Mesenchymal stem cell (in vitro differentiated cells and primary cell): ENCODE data around the gene COPE.

Experiments
- DNase-seq: peaks from one replicate; pipeline ENCODE4 v3.0.0-alpha.2; 2013
- H2AFZ ChIP-seq: one replicate; pipeline ENCODE4 v1.6.1; 2013; ENCODE audit warnings: low read depth, mild to moderate bottlenecking, control low read depth, inconsistent platforms, low read length, moderate library complexity
- H2AK5ac ChIP-seq: 2 replicates; pipeline ENCODE4 v1.6.1; 2013; ENCODE audit warnings: low read length, moderate library complexity, mild to moderate bottlenecking, inconsistent platforms; ENCODE audit not compliant: severe bottlenecking
- H2BK120ac ChIP-seq: one replicate; pipeline ENCODE4 v1.6.1; 2013; ENCODE audit warnings: low read depth, mild to moderate bottlenecking, inconsistent platforms, low read length, moderate library complexity
- H2BK12ac ChIP-seq, 2 experiments: one replicate each; pipeline ENCODE4 v1.6.1; 2013; ENCODE audit warnings: inconsistent platforms in 2 of 2, low read length in 2 of 2, mild to moderate bottlenecking in 2 of 2, moderate library complexity in 2 of 2, control low read depth in 1 of 2
- H2BK15ac ChIP-seq: one replicate; pipeline ENCODE4 v1.6.1; 2013; ENCODE audit warnings: mild to moderate bottlenecking, low read depth, inconsistent platforms; ENCODE audit not compliant: poor library complexity, severe bottlenecking
- H2BK5ac ChIP-seq: 2 replicates; pipeline ENCODE4 v1.6.1; 2013; ENCODE audit warnings: low read depth, mild to moderate bottlenecking, low read length, control low read depth, inconsistent platforms; ENCODE audit not compliant: poor library complexity, severe bottlenecking
- H3K14ac ChIP-seq, 2 experiments: one replicate each; pipeline ENCODE4 v1.6.1; 2013; ENCODE audit warnings: inconsistent platforms in 2 of 2, low read length in 2 of 2, control low read depth in 1 of 2, mild to moderate bottlenecking in 1 of 2, moderate library complexity in 1 of 2
- H3K18ac ChIP-seq, 2 experiments: one replicate each; pipeline ENCODE4 v1.6.1; 2013; ENCODE audit warnings: inconsistent platforms in 2 of 2, low read length in 2 of 2, control low read depth in 1 of 2, low read depth in 1 of 2, mild to moderate bottlenecking in 1 of 2
- H3K23ac ChIP-seq, 2 experiments: one replicate each; pipeline ENCODE4 v1.6.1; 2013; ENCODE audit warnings: inconsistent platforms in 2 of 2, low read length in 2 of 2, mild to moderate bottlenecking in 2 of 2, moderate library complexity in 2 of 2, control low read depth in 1 of 2
- H3K27ac ChIP-seq: 2 replicates; pipeline ENCODE4 v1.5.1; 2013; ENCODE audit warnings: mild to moderate bottlenecking, moderate library complexity, low read length, control low read depth, inconsistent platforms; ENCODE audit not compliant: poor library complexity, severe bottlenecking
- H3K27me3 ChIP-seq, 2 experiments: 2 replicates each; pipeline versions ENCODE4 v1.6.1 to v1.7.0; 2013; ENCODE audit warnings: low read length in 2 of 2, mild to moderate bottlenecking in 2 of 2, moderate library complexity in 2 of 2, control low read depth in 1 of 2, inconsistent platforms in 1 of 2; ENCODE audit not compliant: control insufficient read depth in 1 of 2, insufficient read depth in 1 of 2
- H3K36me3 ChIP-seq, 2 experiments: 2 replicates each; pipeline versions ENCODE4 v1.6.1 to v1.7.0; 2013; ENCODE audit warnings: low read length in 2 of 2, control low read depth in 1 of 2, inconsistent platforms in 1 of 2, low read depth in 1 of 2, mild to moderate bottlenecking in 1 of 2; ENCODE audit not compliant: insufficient read depth in 2 of 2, control insufficient read depth in 1 of 2
- H3K4ac ChIP-seq, 2 experiments: one replicate each; pipeline ENCODE4 v1.6.1; 2013; ENCODE audit warnings: inconsistent platforms in 2 of 2, low read length in 2 of 2, mild to moderate bottlenecking in 2 of 2, moderate library complexity in 2 of 2, control low read depth in 1 of 2, low read depth in 1 of 2
- H3K4me1 ChIP-seq: 2 replicates; pipeline ENCODE4 v1.6.1; 2013; ENCODE audit warnings: low read depth, low read length, control low read depth; ENCODE audit not compliant: control insufficient read depth, insufficient read depth
- H3K4me2 ChIP-seq: 2 replicates; pipeline ENCODE4 v1.6.1; 2013; ENCODE audit warnings: low read length, mild to moderate bottlenecking, inconsistent platforms; ENCODE audit not compliant: poor library complexity, severe bottlenecking
- H3K4me3 ChIP-seq, 2 experiments: 2 replicates each; pipeline versions ENCODE4 v1.5.1 to v1.7.0; 2013; ENCODE audit warnings: low read length in 2 of 2, mild to moderate bottlenecking in 2 of 2, control low read depth in 1 of 2, low read depth in 1 of 2; ENCODE audit not compliant: insufficient read depth in 1 of 2
- H3K79me1 ChIP-seq: replicated peaks from 2 replicates; pipeline ENCODE4 v1.6.1; 2013; ENCODE audit warnings: mild to moderate bottlenecking, control low read depth, low read length, inconsistent platforms; ENCODE audit not compliant: poor library complexity, severe bottlenecking
- H3K9ac ChIP-seq: 2 replicates; pipeline ENCODE4 v1.7.0; 2013; ENCODE audit warnings: mild to moderate bottlenecking, low read length, moderate library complexity
- H3K9me3 ChIP-seq: 2 replicates; pipeline ENCODE4 v1.7.0; 2013; ENCODE audit warnings: mild to moderate bottlenecking, low read length; ENCODE audit not compliant: control insufficient read depth
- H4K8ac ChIP-seq: one replicate; pipeline ENCODE4 v1.6.1; 2013; ENCODE audit warnings: inconsistent platforms, mild to moderate bottlenecking, low read length, moderate library complexity
- H4K91ac ChIP-seq: one replicate; pipeline ENCODE4 v1.6.1; 2013; ENCODE audit warnings: mild to moderate bottlenecking, low read length, inconsistent platforms
- WGBS: methylation state at CpG from one replicate; pipeline ENCODE4 v1.1.7; 2013; ENCODE audit warnings: mixed read lengths; 5-methylcytosine and 5-hydroxymethylcytosine counted together

COPE gene

GRCh38 chr19:18857223-18857622, 62.0 kb downstream of the COPE start:
- Histone ChIP-seq H3K4me2 (no peak overlapping the region), H2AFZ (no peak overlapping the region), H2BK12ac (no peak overlapping the region), H3K23ac (no peak overlapping the region), H4K91ac (no peak overlapping the region), H3K4ac (no peak overlapping the region), H2BK120ac (no peak overlapping the region), H2BK15ac (no peak overlapping the region), H2AK5ac (no peak overlapping the region), H3K79me1 (peaks cover 67% of the 10 kb centered on the region), H3K4me1 (no peaks in the 10 kb centered on the region), H3K14ac (no peak overlapping the region), H4K8ac (no peak overlapping the region), H3K9me3 (no peaks in the 10 kb centered on the region), H3K18ac (no peak overlapping the region), H3K27me3 (no peaks in the 10 kb centered on the region), H3K9ac (no peak overlapping the region), H3K36me3 (peaks cover 98 to 99% of the 10 kb centered on the region in 2 experiments), H3K27ac (no peak overlapping the region), H3K4me3 (no peak overlapping the region), H2BK5ac (no peak overlapping the region)
- DNase-seq: no peak
- 98% methylated on average over 13 of the region's 13 CpGs for WGBS

GRCh38 chr19:18856385-18857126, 62.6 kb downstream of the COPE start:
- H3K18ac ChIP-seq: no peak overlapping the region
- H3K4me1 ChIP-seq: no peaks in the 10 kb centered on the region
- no peak overlapping the region for H3K4ac ChIP-seq
- WGBS: 91% methylated on average over 21 of the region's 22 CpGs
- H2BK12ac ChIP-seq: no peak overlapping the region
- H3K9ac ChIP-seq: no peak overlapping the region
- H2BK15ac ChIP-seq: no peak overlapping the region
- DNase-seq: no peak
- peaks cover 98 to 99% of the 10 kb centered on the region in 2 experiments for H3K36me3 ChIP-seq
- H3K27ac ChIP-seq: no peak overlapping the region
- H2AK5ac ChIP-seq: no peak overlapping the region
- no peak overlapping the region for H2BK120ac ChIP-seq
- H3K9me3 ChIP-seq: no peaks in the 10 kb centered on the region
- H4K91ac ChIP-seq: peak overlapping the region; percentile 12
- no peak overlapping the region for H2AFZ ChIP-seq
- H2BK5ac ChIP-seq: no peak overlapping the region
- no peak overlapping the region for H3K4me2 ChIP-seq
- H3K79me1 ChIP-seq: peaks cover 68% of the 10 kb centered on the region
- no peak overlapping the region for H3K23ac ChIP-seq
- no peaks in the 10 kb centered on the region for H3K27me3 ChIP-seq
- no peak overlapping the region for H3K4me3 ChIP-seq
- H4K8ac ChIP-seq: no peak overlapping the region
- H3K14ac ChIP-seq: no peak overlapping the region

DNA sequence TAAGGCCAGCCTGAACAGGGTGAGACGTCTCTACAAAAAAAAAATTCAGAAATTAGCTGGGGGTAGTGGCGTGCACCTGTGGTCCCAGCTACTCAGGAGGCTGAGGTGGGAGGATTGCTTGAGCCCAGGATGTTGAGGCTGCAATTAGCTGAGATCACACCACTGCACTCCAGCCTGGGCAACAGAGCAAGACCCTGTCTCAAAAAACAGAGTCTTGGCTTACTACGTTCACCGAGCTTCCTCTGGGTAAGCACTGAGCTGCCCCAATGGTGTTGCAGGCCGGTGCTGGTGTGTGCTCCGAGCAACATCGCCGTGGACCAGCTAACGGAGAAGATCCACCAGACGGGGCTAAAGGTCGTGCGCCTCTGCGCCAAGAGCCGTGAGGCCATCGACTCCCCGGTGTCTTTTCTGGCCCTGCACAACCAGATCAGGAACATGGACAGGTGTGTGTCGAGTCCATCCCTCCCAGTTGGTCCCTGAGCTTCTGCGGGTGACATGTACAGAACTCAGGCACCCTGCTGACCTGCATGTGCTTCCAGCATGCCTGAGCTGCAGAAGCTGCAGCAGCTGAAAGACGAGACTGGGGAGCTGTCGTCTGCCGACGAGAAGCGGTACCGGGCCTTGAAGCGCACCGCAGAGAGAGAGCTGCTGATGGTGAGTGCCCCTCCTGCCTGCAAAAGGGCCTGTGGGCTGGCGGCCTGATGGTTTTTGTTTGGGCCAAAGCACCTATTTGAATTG, 63.4 kb downstream of the COPE start:
- H3K9ac ChIP-seq: no peak overlapping the region
- peak overlapping the region; percentile 12 for H4K91ac ChIP-seq
- no peak overlapping the region for H3K14ac ChIP-seq
- no peak overlapping the region for H3K4me2 ChIP-seq
- no peaks in the 10 kb centered on the region for H3K4me1 ChIP-seq
- H2BK120ac ChIP-seq: no peak overlapping the region
- no peak overlapping the region for H3K23ac ChIP-seq
- no peak overlapping the region for H4K8ac ChIP-seq
- H3K9me3 ChIP-seq: no peaks in the 10 kb centered on the region
- 97% methylated on average over 27 of the region's 27 CpGs for WGBS
- H3K18ac ChIP-seq: no peak overlapping the region
- H2BK15ac ChIP-seq: no peak overlapping the region
- no peaks in the 10 kb centered on the region for H3K27me3 ChIP-seq
- H2AFZ ChIP-seq: no peak overlapping the region
- H2BK12ac ChIP-seq: no peak overlapping the region
- H2AK5ac ChIP-seq: no peak overlapping the region
- H3K36me3 ChIP-seq: peaks cover 98 to 99% of the 10 kb centered on the region in 2 experiments
- no peak overlapping the region for H3K27ac ChIP-seq
- no peak overlapping the region for H3K4me3 ChIP-seq
- H3K4ac ChIP-seq: no peak overlapping the region
- H2BK5ac ChIP-seq: no peak overlapping the region
- DNase-seq: no peak
- H3K79me1 ChIP-seq: peaks cover 69% of the 10 kb centered on the region

GRCh38 chr19:18854982-18855381, 64.2 kb downstream of the COPE start:
- Histone ChIP-seq H3K4ac (no peak overlapping the region), H4K8ac (no peak overlapping the region), H3K4me1 (peaks cover 6% of the 10 kb centered on the region), H2BK5ac (no peak overlapping the region), H3K18ac (no peak overlapping the region), H3K27ac (no peak overlapping the region), H3K27me3 (no peaks in the 10 kb centered on the region), H3K79me1 (peaks cover 72% of the 10 kb centered on the region), H2BK15ac (no peak overlapping the region), H3K9me3 (no peaks in the 10 kb centered on the region), H3K9ac (no peak overlapping the region), H3K36me3 (peaks cover 95 to 99% of the 10 kb centered on the region in 2 experiments), H2AK5ac (no peak overlapping the region), H2BK12ac (no peak overlapping the region), H4K91ac (no peak overlapping the region), H2BK120ac (no peak overlapping the region), H2AFZ (no peak overlapping the region), H3K23ac (no peak overlapping the region), H3K14ac (no peak overlapping the region), H3K4me2 (no peak overlapping the region), H3K4me3 (no peak overlapping the region)
- 96% methylated on average over 33 of the region's 33 CpGs for WGBS
- DNase-seq: no peak
